H1 (cell line): ENCODE measurements around the gene TMUB2. TPM values are rescaled to one million over a fixed set of nuclear protein-coding genes. Genes with fewer than 3 reads are reported as not detected.

Experiments used
- CBX8 ChIP-seq: fragments of 300-800, 300-1000 bp; sonication (generic); IDR thresholded peaks from 2 replicates; pipeline ENCODE4 v1.7.1; 2016; ENCODE audit warnings: low read depth, low read length, borderline replicate concordance
- CHD7 ChIP-seq: fragments of 300-600 bp; sonication (generic); IDR thresholded peaks from 2 replicates; pipeline ENCODE4 v1.7.1; 2012; ENCODE audit warnings: low read length, moderate library complexity, mild to moderate bottlenecking, inconsistent platforms; ENCODE audit not compliant: insufficient replicate concordance
- E2F6 ChIP-seq: IDR thresholded peaks from 2 replicates; pipeline ENCODE4 v1.6.1; 2012; ENCODE audit warnings: inconsistent platforms
- EZH2 ChIP-seq: fragments of 200-600 bp; sonication (generic); IDR thresholded peaks from 2 replicates; pipeline ENCODE4 v1.7.1; 2012; ENCODE audit warnings: low read depth, mild to moderate bottlenecking, moderate library complexity, low read length, inconsistent platforms; ENCODE audit not compliant: severe bottlenecking
- GTF2F1 ChIP-seq: IDR thresholded peaks from 2 replicates; pipeline ENCODE4 v1.6.1; 2012; ENCODE audit warnings: low read depth, low read length, improper control_type of control experiment, borderline replicate concordance
- KDM5A ChIP-seq: fragments of 200-600 bp; IDR thresholded peaks from 2 replicates; pipeline ENCODE4 v1.7.1; 2012; ENCODE audit warnings: mild to moderate bottlenecking, low read length, inconsistent platforms, mixed read lengths
- SIRT6 ChIP-seq: IDR thresholded peaks from one replicate; pipeline ENCODE4 v1.7.1; 2012; ENCODE audit warnings: low read length, inconsistent platforms
- SUZ12 ChIP-seq: fragments of 200-600 bp; sonication (generic); IDR thresholded peaks from 2 replicates; pipeline ENCODE4 v1.6.1; 2012; ENCODE audit warnings: mild to moderate bottlenecking, inconsistent platforms, low read length, moderate library complexity, mixed read lengths
- TBP ChIP-seq: IDR thresholded peaks from 2 replicates; pipeline ENCODE4 v1.6.1; 2011; ENCODE audit warnings: low read depth, low read length, improper control_type of control experiment
- polyA plus RNA-seq, 7 experiments: library from polyadenylated mRNA; depleted of rRNA in 3 of 7; stranded (reverse) in 5 of 7; unstranded in 2 of 7; fragments of >200 nt in 5 of 7; fragments of 200-250 nt in 2 of 7; gene quantifications; 1 replicate in 5 of 7; 2 replicates in 1 of 7; 4 replicates in 1 of 7; pipeline versions ENCODE4 v1.2.1 to v1.2.3, GENCODE V29; 2011 to 2013; ENCODE audit warnings: missing spikeins in 2 of 7, mixed read lengths in 2 of 7
- total RNA-seq: library from RNA; stranded (reverse); fragmentation: NEBNext Ultra II Directional; extraction: Animal tissue kit (Norgen Biotek cat#: 25700); gene quantifications from 2 replicates; pipeline ENCODE4 v1.2.1, GENCODE V29; 2021

The TMUB2 gene
- total and polyA plus RNA-seq, 2 of the 8 experiments (the other 6 are each of a cell fraction or from before 2014, with no cell fraction given) = 18.5 to 30.5 TPM

- no peak for TF ChIP-seq EZH2
- no peak for TF ChIP-seq CBX8
- TF ChIP-seq GTF2F1 = no peak
- TF ChIP-seq SUZ12 = 0 out of 2 replicates have a peak, but pooled peaks have one; percentile 8
- no peak for TF ChIP-seq SIRT6
- TF ChIP-seq KDM5A = no peak
- no peak for TF ChIP-seq E2F6
- TF ChIP-seq CHD7 = no peak
- TF ChIP-seq TBP = no peak
Observed at GRCh38 chr17:44222112-44222869, 35.5 kb downstream of the TMUB2 start (continued).
